Endodermal cell (in vitro differentiated cells): ENCODE measurements around the gene NME7. TPM values are rescaled to one million over a fixed set of nuclear protein-coding genes. Genes with fewer than 3 reads are reported as not detected.

Source experiments
- DNase-seq: peaks from one replicate; pipeline ENCODE4 v3.0.0-alpha.2; 2017
- H3K27ac ChIP-seq: 2 replicates; pipeline ENCODE4 v1.5.1; 2013; ENCODE audit warnings: mild to moderate bottlenecking, low read depth, low read length, moderate library complexity
- H3K27me3 ChIP-seq: 2 replicates; pipeline ENCODE4 v1.6.1; 2013; ENCODE audit warnings: mild to moderate bottlenecking, low read length, moderate library complexity; ENCODE audit not compliant: insufficient read depth, control insufficient read depth, poor library complexity, severe bottlenecking
- H3K36me3 ChIP-seq: 2 replicates; pipeline ENCODE4 v1.7.0; 2013; ENCODE audit warnings: mild to moderate bottlenecking, low read length, moderate library complexity; ENCODE audit not compliant: control insufficient read depth, insufficient read depth
- H3K4me1 ChIP-seq: one replicate; pipeline ENCODE4 v1.7.0; 2013; ENCODE audit warnings: low read length; ENCODE audit not compliant: control insufficient read depth, insufficient read depth
- H3K4me3 ChIP-seq: 2 replicates; pipeline ENCODE4 v1.5.1; 2013; ENCODE audit warnings: mild to moderate bottlenecking, low read length, moderate library complexity
- H3K9ac ChIP-seq: 2 replicates; pipeline ENCODE4 v1.6.1; 2013; ENCODE audit warnings: mild to moderate bottlenecking, low read length, moderate library complexity; ENCODE audit not compliant: poor library complexity, severe bottlenecking; ENCODE audit errors: extremely low read depth
- H3K9me3 ChIP-seq: 2 replicates; pipeline ENCODE4 v1.6.1; 2013; ENCODE audit warnings: mild to moderate bottlenecking, low read length, moderate library complexity; ENCODE audit not compliant: control insufficient read depth
- H3K27ac Mint-ChIP-seq: 2 replicates; pipeline ENCODE4 v1.8.0; 2020; ENCODE audit warnings: mixed read lengths
- H3K27me3 Mint-ChIP-seq: 2 replicates; pipeline ENCODE4 v1.8.0; 2021; ENCODE audit warnings: mild to moderate bottlenecking, mixed read lengths; ENCODE audit not compliant: insufficient read depth
- H3K36me3 Mint-ChIP-seq: 2 replicates; pipeline ENCODE4 v1.8.0; 2020; ENCODE audit warnings: low read depth, mixed read lengths
- H3K4me1 Mint-ChIP-seq: 2 replicates; pipeline ENCODE4 v1.8.0; 2020; ENCODE audit warnings: mixed read lengths
- H3K4me3 Mint-ChIP-seq: 2 replicates; pipeline ENCODE4 v1.8.0; 2020; ENCODE audit warnings: mild to moderate bottlenecking, moderate library complexity, mixed read lengths
- H3K9me3 Mint-ChIP-seq: 2 replicates; pipeline ENCODE4 v1.8.0; 2020; ENCODE audit warnings: mild to moderate bottlenecking, mixed read lengths
- WGBS, 2 experiments: methylation state at CpG; one replicate each; pipeline versions ENCODE4 v1.1.5 to v1.1.7; 2013; ENCODE audit warnings: missing lambda C conversion rate in 2 of 2, mixed read lengths in 1 of 2; ENCODE audit not compliant: insufficient coverage in 1 of 2, insufficient read length in 1 of 2; 5-methylcytosine and 5-hydroxymethylcytosine counted together
- total RNA-seq, 2 donors: library from RNA; stranded (reverse); fragmentation: NEBNext Ultra II Directional in 1 of 2; extraction: Animal tissue kit (Norgen Biotek cat#: 25700) in 1 of 2; gene quantifications; 2 replicates in 1 of 2; 3 replicates in 1 of 2; pipeline ENCODE4 v1.2.1, GENCODE V29; 2021
- TF ChIP-seq, protein P1 (sequence below): fragments of 200-600 bp; sonication (generic); conservative IDR thresholded peaks from 2 replicates; pipeline ENCODE4 v1.5.0; 2021; ENCODE audit warnings: antibody characterized with exemption, mild to moderate bottlenecking

NME7 gene
- total RNA-seq, 2 donors from 2014 or later = 28.1 to 32.3 TPM

DNA sequence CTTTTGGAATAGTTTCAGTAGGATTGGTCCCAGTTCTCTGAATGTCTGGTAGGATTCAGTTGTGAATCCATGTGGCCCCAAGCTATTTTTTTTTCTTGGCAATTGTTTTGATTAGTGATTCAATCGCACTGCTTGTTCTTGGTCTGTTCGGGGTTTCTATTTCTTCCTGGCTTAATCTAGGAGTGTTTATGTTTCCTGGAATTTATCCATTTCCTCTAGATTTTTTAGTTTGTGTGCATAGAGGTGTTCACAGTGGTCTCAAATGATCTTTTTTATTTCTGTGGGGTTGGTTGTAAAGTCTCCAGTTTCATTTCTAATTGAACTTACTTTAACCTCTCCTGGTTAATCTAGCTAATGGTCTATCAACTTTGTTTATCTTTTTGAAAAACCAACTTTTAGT lies 117.6 kb downstream of the NME7 start:
- Mint-ChIP-seq H3K27me3 (no peaks in the 10 kb centered on the region), H3K27ac (no peak overlapping the region), H3K4me1 (no peaks in the 10 kb centered on the region), H3K36me3 (peaks cover 2% of the 10 kb centered on the region), H3K9me3 (peaks cover 6% of the 10 kb centered on the region), H3K4me3 (no peak overlapping the region)
- H3K9ac ChIP-seq = no peak overlapping the region
- no peak overlapping the region for H3K4me3 ChIP-seq
- no peaks in the 10 kb centered on the region for H3K9me3 ChIP-seq
- no peaks in the 10 kb centered on the region for H3K27me3 ChIP-seq
- 89% methylated on average over 2 of the region's 2 CpGs; no CpG with 5 or more reads in 1 of the 2 experiments for WGBS, 2 experiments
- no peak for DNase-seq
- no peaks in the 10 kb centered on the region for H3K4me1 ChIP-seq
- TF ChIP-seq, protein P1, sequence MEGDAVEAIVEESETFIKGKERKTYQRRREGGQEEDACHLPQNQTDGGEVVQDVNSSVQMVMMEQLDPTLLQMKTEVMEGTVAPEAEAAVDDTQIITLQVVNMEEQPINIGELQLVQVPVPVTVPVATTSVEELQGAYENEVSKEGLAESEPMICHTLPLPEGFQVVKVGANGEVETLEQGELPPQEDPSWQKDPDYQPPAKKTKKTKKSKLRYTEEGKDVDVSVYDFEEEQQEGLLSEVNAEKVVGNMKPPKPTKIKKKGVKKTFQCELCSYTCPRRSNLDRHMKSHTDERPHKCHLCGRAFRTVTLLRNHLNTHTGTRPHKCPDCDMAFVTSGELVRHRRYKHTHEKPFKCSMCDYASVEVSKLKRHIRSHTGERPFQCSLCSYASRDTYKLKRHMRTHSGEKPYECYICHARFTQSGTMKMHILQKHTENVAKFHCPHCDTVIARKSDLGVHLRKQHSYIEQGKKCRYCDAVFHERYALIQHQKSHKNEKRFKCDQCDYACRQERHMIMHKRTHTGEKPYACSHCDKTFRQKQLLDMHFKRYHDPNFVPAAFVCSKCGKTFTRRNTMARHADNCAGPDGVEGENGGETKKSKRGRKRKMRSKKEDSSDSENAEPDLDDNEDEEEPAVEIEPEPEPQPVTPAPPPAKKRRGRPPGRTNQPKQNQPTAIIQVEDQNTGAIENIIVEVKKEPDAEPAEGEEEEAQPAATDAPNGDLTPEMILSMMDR = no peak
- no peak overlapping the region for H3K27ac ChIP-seq
- H3K36me3 ChIP-seq = no peaks in the 10 kb centered on the region

DNA sequence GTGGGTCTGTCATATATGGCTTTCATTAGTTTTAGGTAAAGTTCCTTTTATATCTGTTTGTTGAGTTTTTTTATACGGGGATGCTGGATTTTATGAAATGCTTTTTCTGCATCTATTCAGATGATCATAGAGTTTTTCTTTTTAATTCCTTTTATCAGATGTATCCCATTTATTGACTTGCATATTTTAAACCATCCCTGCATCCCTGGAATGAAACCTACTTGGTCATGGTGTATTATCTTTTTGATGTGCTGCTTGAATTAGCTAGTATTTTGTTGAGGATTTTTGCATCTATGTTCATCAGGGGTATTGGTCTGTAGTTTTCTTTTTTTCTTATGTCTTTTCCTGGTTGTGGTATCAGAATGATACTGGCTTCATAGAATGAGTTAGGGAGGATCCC lies 118.0 kb downstream of the NME7 start:
- no peak overlapping the region for H3K9ac ChIP-seq
- Mint-ChIP-seq H3K4me1 (no peaks in the 10 kb centered on the region), H3K9me3 (peaks cover 6% of the 10 kb centered on the region), H3K27me3 (no peaks in the 10 kb centered on the region), H3K4me3 (no peak overlapping the region), H3K27ac (no peak overlapping the region), H3K36me3 (peaks cover 2% of the 10 kb centered on the region)
- no peaks in the 10 kb centered on the region for H3K4me1 ChIP-seq
- TF ChIP-seq, protein P1 = no peak
- no peaks in the 10 kb centered on the region for H3K36me3 ChIP-seq
- no peaks in the 10 kb centered on the region for H3K27me3 ChIP-seq
- no peak for DNase-seq
- H3K9me3 ChIP-seq = no peaks in the 10 kb centered on the region
- no peak overlapping the region for H3K27ac ChIP-seq
- 100% methylated on average over 1 of the region's 1 CpG; no CpG with 5 or more reads in 1 of the 2 experiments for WGBS, 2 experiments
- H3K4me3 ChIP-seq = no peak overlapping the region

DNA sequence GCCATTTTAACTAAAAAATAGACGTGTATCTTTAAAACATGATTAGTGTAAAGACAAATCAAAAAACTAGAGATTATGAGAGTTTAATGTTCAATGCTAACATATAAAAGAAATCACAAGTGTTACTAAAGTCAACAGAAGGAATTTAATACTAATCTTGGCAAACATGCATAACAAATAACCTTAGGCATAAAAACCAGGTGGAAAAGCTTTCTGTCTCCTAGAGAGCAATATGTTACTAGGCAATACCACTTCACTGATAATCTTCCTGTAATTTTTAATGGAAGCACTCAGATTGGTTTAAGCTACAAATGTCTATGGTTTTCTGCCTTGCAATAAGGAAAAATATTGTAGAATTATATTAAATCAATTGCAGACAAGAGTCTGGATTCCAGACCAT lies 121.9 kb downstream of the NME7 start:
- Mint-ChIP-seq H3K36me3 (peaks cover 2% of the 10 kb centered on the region), H3K4me1 (peaks cover 15% of the 10 kb centered on the region), H3K27ac (no peak overlapping the region), H3K27me3 (no peaks in the 10 kb centered on the region), H3K4me3 (no peak overlapping the region), H3K9me3 (no peaks in the 10 kb centered on the region)
- no peaks in the 10 kb centered on the region for H3K27me3 ChIP-seq
- TF ChIP-seq, protein P1 = no peak
- H3K36me3 ChIP-seq = no peaks in the 10 kb centered on the region
- no peak overlapping the region for H3K4me3 ChIP-seq
- no CpG with 5 or more reads among the region's 1 CpG for WGBS, 2 experiments
- no peaks in the 10 kb centered on the region for H3K9me3 ChIP-seq
- no peak overlapping the region for H3K27ac ChIP-seq
- H3K9ac ChIP-seq = no peak overlapping the region
- DNase-seq = no peak
- peaks cover 2% of the 10 kb centered on the region for H3K4me1 ChIP-seq
